SH-SY5Y (cell line): Measurements from ENCODE around the gene SUB1.

Experiments
- GATA2 ChIP-seq: IDR thresholded peaks from 2 replicates; pipeline ENCODE4 v1.6.1; 2011; ENCODE audit warnings: mild to moderate bottlenecking, low read depth, low read length
- GATA3 ChIP-seq: IDR thresholded peaks from 2 replicates; pipeline ENCODE4 v1.6.1; 2011; ENCODE audit warnings: low read depth, mild to moderate bottlenecking, low read length, moderate library complexity

DNA sequence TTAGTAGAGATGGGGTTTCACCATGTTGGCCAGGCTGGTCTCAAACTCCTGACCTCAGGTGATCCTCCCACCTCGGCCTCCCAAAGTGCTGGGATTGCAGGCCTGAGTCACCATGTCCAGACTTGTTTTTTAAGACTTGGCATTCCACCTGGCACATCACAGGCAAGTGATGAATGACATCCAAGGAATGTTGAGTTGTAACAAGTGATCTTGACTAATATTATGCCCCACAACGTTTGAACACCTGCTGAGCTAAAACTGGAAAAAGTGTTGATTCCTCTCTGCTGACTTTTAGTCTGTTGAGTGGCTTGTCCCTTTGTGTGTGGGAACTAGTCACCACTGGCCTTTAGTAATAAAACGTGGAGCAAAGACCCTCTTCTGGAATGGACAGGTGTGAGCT is 54.6 kb downstream of the SUB1 start:
- TF ChIP-seq GATA2: no peak
- no peak for TF ChIP-seq GATA3
